HG03175 (cell line): ENCODE measurements around the gene RCCD1.
"Not testable (repeated sequence)": the region's sequence is repeated elsewhere in the genome, so short reads cannot be mapped to it uniquely, and the experiment has no call there.

Source experiments
- ATAC-seq: cut with Tn5 transposase; IDR thresholded peaks from one replicate; pipeline ENCODE4 v1.9.1; 2021; ENCODE audit warnings: mild to moderate bottlenecking, moderate library complexity; ENCODE audit not compliant: unreplicated experiment

RCCD1 gene

GRCh38 chr15:90918034-90918788 is 36.5 kb upstream of the RCCD1 start:
- no peak for ATAC-seq

- ATAC-seq: no peak
Measured at GRCh38 chr15:90918835-90919234, 35.8 kb upstream of the RCCD1 start.

- no peak for ATAC-seq
Measured at GRCh38 chr15:90921887-90922286, 32.8 kb upstream of the RCCD1 start.

GRCh38 chr15:90922712-90923322 is 31.9 kb upstream of the RCCD1 start:
- peak; percentile 89 for ATAC-seq

GRCh38 chr15:90924375-90924774 is 30.3 kb upstream of the RCCD1 start:
- peak; percentile 49 for ATAC-seq

- ATAC-seq: not testable (repeated sequence)
Measured at GRCh38 chr15:90926766-90927165, 27.9 kb upstream of the RCCD1 start.

- ATAC-seq: not testable (repeated sequence)
Measured at GRCh38 chr15:90928106-90928505, 26.6 kb upstream of the RCCD1 start.

GRCh38 chr15:90929246-90930019 is 25.3 kb upstream of the RCCD1 start:
- ATAC-seq: no peak

- ATAC-seq: no peak
Measured at GRCh38 chr15:90930861-90931574, 23.7 kb upstream of the RCCD1 start.

GRCh38 chr15:90931575-90931827 is 23.2 kb upstream of the RCCD1 start:
- no peak for ATAC-seq

GRCh38 chr15:90931828-90932659 is 22.6 kb upstream of the RCCD1 start, which contains the start of gene HDDC3:
HDDC3 (minus strand) TSS chr15:90932549; CDS start chr15:90932540, 9 bp downstream.
- peak; percentile 56 for ATAC-seq

- no peak for ATAC-seq
Measured at GRCh38 chr15:90932660-90932991, 22.1 kb upstream of the RCCD1 start.

GRCh38 chr15:90933301-90933700 is 21.4 kb upstream of the RCCD1 start:
- no peak for ATAC-seq

GRCh38 chr15:90934256-90934948 is 20.3 kb upstream of the RCCD1 start:
- ATAC-seq: peak; percentile 28

- peak; percentile 67 for ATAC-seq
Measured at GRCh38 chr15:90934949-90935751, 19.5 kb upstream of the RCCD1 start, which contains the start of gene UNC45A. UNC45A (plus strand) TSS chr15:90935285; CDS start chr15:90935325, 40 bp downstream.

- ATAC-seq: no peak
Measured at GRCh38 chr15:90936823-90937222, 17.9 kb upstream of the RCCD1 start.

- ATAC-seq: no peak
Measured at GRCh38 chr15:90938261-90938660, 16.4 kb upstream of the RCCD1 start.

GRCh38 chr15:90939756-90940155 is 14.9 kb upstream of the RCCD1 start:
- no peak for ATAC-seq

GRCh38 chr15:90941038-90941437 is 13.6 kb upstream of the RCCD1 start:
- ATAC-seq: no peak
